Stromal cell of bone marrow (primary cell): ENCODE results near the gene INS.

ENCODE experiments used
- DNase-seq: peaks from one replicate; pipeline ENCODE4 v3.0.0-alpha.2; 2012; ENCODE audit warnings: low read depth

INS gene

GRCh38 chr11:2144544-2145248 lies 16.3 kb downstream of the INS start:
- DNase-seq, result no peak

- DNase-seq, result no peak
Observed at GRCh38 chr11:2143799-2144543, 17.0 kb downstream of the INS start.

GRCh38 chr11:2143477-2143798 lies 17.6 kb downstream of the INS start:
- DNase-seq, result no peak

- DNase-seq, result peak; percentile 22
Observed at GRCh38 chr11:2142762-2143202, 18.2 kb downstream of the INS start.

GRCh38 chr11:2142300-2142759 lies 18.7 kb downstream of the INS start:
- DNase-seq, result peak; percentile 21

- no peak for DNase-seq
Observed at GRCh38 chr11:2140411-2141400, 20.3 kb downstream of the INS start.

GRCh38 chr11:2139621-2140337 lies 21.2 kb downstream of the INS start:
- DNase-seq, result no peak

- no peak for DNase-seq
Observed at GRCh38 chr11:2139123-2139521, 21.9 kb downstream of the INS start, which contains the start of gene IGF2. TSS of gene IGF2 (minus strand) at chr11:2139389. CDS start at chr11:2135523, 3,866 bp downstream.

- DNase-seq, result no peak
Observed at GRCh38 chr11:2138431-2139122, 22.4 kb downstream of the INS start.

- DNase-seq, result no peak
Observed at GRCh38 chr11:2138068-2138430, 23.0 kb downstream of the INS start.

GRCh38 chr11:2137202-2138067 lies 23.6 kb downstream of the INS start:
- DNase-seq, result no peak

- DNase-seq, result no peak
Observed at GRCh38 chr11:2136952-2137201, 24.1 kb downstream of the INS start.

GRCh38 chr11:2136209-2136951 lies 24.6 kb downstream of the INS start:
- no peak for DNase-seq

GRCh38 chr11:2135648-2136201 lies 25.3 kb downstream of the INS start:
- no peak for DNase-seq

GRCh38 chr11:2135018-2135569 lies 25.9 kb downstream of the INS start:
- DNase-seq, result no peak

GRCh38 chr11:2134022-2135010 lies 26.7 kb downstream of the INS start:
- no peak for DNase-seq

- DNase-seq, result no peak
Observed at GRCh38 chr11:2133241-2134021, 27.6 kb downstream of the INS start.
